ENCODE results near the gene PNKD. TPM values are rescaled to one million over a fixed set of nuclear protein-coding genes. Genes with fewer than 3 reads are reported as not detected.
A peak's percentile ranks its signal among the peaks of the same experiment; 100 is the strongest.

PNKD gene
- total RNA-seq, 1 donor = 17.4 TPM

DNA sequence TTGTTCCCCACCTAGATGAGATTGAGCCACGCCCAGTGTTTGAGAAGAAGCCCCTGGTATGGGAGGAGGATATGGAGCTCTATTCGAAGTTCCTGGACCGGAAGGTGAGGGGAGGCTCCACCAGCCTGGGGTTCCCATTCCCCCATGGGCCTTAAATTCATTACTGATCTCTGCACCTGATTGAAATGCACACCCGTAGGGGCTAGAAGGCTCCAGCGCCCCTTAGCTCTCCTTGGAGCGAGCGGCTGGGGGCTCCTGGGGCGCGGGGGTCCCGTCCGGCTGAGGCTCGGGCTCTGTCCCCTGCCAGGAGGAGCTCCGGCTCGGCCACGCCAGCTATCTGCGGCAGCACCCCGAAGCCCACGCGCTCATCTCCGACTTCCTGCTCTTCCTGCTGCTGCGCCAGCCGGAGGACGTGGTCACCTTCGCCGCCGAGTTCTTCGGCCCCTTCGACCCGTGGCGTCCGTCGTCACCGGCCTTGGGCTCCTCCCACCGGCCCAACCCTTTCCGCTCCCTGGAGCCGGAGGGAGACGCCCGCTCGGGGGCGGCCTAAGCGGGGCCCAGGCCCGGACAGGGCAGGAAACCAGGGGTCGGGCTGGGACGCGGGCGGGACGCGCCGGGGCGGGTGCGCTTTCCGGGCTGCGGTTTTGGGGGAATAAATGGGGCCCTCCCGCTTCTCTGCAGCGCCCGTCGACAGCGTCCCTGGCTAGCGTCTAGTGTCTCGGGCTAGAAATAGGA, 97.3 kb downstream of the PNKD start:
- TF ChIP-seq, protein P1, sequence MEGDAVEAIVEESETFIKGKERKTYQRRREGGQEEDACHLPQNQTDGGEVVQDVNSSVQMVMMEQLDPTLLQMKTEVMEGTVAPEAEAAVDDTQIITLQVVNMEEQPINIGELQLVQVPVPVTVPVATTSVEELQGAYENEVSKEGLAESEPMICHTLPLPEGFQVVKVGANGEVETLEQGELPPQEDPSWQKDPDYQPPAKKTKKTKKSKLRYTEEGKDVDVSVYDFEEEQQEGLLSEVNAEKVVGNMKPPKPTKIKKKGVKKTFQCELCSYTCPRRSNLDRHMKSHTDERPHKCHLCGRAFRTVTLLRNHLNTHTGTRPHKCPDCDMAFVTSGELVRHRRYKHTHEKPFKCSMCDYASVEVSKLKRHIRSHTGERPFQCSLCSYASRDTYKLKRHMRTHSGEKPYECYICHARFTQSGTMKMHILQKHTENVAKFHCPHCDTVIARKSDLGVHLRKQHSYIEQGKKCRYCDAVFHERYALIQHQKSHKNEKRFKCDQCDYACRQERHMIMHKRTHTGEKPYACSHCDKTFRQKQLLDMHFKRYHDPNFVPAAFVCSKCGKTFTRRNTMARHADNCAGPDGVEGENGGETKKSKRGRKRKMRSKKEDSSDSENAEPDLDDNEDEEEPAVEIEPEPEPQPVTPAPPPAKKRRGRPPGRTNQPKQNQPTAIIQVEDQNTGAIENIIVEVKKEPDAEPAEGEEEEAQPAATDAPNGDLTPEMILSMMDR (IDR thresholded peaks at IDR 0.05; ENCODE audit: insufficient read depth, low read length) = no peak
- H3K4me3 ChIP-seq (ENCODE audit: low read depth, low read length) = peak overlapping the region; percentile 60
- DNase-seq (ENCODE audit: low read depth) = peak; percentile 37

DNA sequence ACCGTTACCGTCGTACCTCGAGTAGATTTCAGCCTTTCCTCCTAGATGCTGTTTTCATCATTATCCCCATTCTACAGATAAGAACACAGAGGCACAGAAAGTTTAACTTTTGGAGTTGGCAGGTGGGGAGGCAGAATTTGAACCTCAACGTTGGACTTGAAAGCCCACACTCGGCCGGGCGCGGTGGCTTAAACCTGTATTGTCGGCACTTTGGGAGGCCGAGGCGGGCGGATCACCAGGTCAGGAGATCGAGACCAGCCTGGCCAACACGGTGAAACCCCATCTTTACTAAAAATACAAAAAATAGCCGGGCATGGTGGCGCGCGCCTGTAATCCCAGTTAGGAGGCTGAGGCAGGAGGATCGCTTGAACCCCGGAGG, 97.8 kb downstream of the PNKD start:
- TF ChIP-seq, protein P1 (IDR thresholded peaks at IDR 0.05; ENCODE audit: insufficient read depth, low read length) = no peak
- peak overlapping the region; percentile 60 for H3K4me3 ChIP-seq (ENCODE audit: low read depth, low read length)

DNA sequence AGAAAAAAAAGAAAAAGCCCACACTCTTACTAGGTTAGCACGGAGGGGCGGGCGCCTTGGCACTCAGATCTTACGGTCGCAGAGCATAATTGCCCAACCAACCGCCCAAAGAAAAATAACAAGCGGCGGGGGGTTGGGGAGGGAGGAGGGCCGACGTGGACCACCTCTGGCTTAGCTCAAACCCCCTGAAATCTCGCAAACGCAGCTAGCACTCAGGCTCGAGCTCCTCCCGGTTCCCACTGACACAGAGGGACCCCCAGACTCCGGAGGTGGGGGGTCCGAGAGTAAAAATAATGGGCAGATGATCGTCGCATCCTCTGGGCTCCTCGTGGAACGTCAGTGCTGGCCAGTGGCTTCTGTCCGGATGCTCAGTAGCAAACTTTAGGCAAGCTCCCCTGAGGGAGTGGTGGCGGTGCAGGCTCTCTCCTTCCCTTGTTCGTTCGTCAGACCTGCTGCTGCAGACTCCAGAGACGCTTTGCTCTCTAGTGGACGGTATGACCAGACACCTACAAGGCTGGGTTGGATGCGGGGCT, 98.4 kb downstream of the PNKD start:
- TF ChIP-seq, protein P1 (IDR thresholded peaks at IDR 0.05; ENCODE audit: insufficient read depth, low read length) = no peak
- H3K4me3 ChIP-seq (ENCODE audit: low read depth, low read length) = no peak overlapping the region
- no peak for DNase-seq (ENCODE audit: low read depth)

More for the DNA sequence above, 97.8 kb downstream of the PNKD start:
- no peak for DNase-seq (ENCODE audit: low read depth)

DNA sequence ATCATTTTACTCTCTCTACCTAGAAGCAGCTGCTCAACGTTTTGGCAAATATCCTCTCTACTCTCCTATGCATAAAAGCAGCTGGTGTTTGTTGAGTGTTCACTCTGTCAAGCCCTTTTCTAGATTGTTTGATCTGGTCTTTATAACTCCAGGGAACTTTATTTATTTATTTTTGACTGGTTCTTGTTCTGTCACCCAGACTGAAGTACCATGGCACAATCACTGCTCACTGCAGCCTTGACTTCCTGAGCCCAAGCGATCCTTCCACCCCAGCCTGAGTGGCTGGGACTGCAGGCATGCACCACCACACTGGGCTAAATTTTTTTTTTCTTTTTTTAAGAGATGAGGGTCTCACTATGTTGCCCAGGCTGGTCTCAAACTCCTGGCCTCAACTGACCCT, 99.0 kb downstream of the PNKD start:
- no peak for DNase-seq (ENCODE audit: low read depth)
- TF ChIP-seq, protein P1 (IDR thresholded peaks at IDR 0.05; ENCODE audit: insufficient read depth, low read length) = no peak
- no peak overlapping the region for H3K4me3 ChIP-seq (ENCODE audit: low read depth, low read length)

DNA sequence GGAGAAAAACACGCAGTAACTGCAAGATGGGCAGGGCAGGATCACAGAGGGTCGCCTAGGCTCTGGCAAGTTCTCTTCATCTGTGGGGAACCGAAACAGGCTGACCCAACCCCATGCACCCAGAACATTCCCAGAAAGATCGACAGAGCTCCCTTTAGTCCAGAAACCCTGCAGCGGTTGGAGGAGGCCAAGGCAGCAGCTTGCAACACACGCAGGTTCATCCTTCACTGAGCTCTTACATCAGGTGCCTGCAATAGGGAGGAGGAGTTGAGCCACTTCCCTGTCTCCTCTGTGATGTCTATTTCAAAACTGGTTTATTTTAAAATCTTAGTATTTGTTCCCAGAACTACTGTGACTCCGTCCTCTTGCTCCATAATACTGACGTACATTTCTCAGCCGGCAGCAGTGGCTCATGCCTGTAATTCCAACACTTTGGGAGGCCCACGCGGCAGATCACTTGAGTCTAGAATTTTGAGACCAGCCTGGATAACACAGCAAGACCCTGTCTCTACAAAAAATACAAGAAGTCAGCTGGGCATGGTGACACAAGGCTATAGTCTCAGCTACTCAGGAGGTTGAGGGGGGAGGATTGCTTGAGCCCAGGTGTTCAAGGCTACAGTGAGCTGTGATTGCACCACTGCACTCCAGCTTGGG, 100.2 kb downstream of the PNKD start:
- H3K4me3 ChIP-seq (ENCODE audit: low read depth, low read length) = no peak overlapping the region
- DNase-seq (ENCODE audit: low read depth) = peak; percentile 48
- TF ChIP-seq, protein P1 (IDR thresholded peaks at IDR 0.05; ENCODE audit: insufficient read depth, low read length) = no peak

DNA sequence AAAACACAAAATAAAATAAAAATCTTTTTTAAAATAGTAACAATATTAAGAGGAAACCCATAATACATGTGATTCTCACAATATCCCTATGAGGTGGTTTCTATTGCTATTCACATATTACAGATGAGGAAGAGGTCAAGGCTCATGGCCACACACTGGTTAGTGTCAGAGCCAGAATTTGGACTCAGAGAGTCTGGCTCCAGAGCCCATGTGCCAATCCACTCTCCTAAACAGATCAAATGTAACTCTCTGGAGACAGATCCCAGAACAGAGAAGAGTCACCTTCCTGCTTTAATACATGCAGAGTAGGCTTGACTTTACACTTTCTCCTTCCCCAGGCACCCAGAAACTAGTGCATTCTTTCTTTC, 101.6 kb downstream of the PNKD start:
- no peak for DNase-seq (ENCODE audit: low read depth)
- TF ChIP-seq, protein P1 (IDR thresholded peaks at IDR 0.05; ENCODE audit: insufficient read depth, low read length) = no peak
- no peak overlapping the region for H3K4me3 ChIP-seq (ENCODE audit: low read depth, low read length)

Data from fibroblast of the aortic adventitia (primary cell).